Dorsolateral prefrontal cortex (tissue), 118 donors: ENCODE results near the gene RNASEL. TPM values are rescaled to one million over a fixed set of nuclear protein-coding genes. Genes with fewer than 3 reads are reported as not detected.

ENCODE experiments used
- total RNA-seq, 120 experiments: library from RNA; stranded (reverse); gene quantifications; one replicate each; pipeline versions ENCODE4 v1.2.3 to v1.2.4, GENCODE V29; 2022

RNASEL gene
- total RNA-seq, 120 experiments from 2014 or later = 3.9 to 10.1 (median 7.3) TPM

Other genes starting within 250 kb of the RNASEL start
- gene GLUL, start 197.5 kb downstream of the RNASEL start, total RNA-seq = 1,000 to 10,000 TPM; 1,265 to 6,769 (median 2,230) TPM
- not detected for gene TEDDM1, start 188.6 kb downstream of the RNASEL start, total RNA-seq
- gene RGSL1, start 139.1 kb downstream of the RNASEL start, total RNA-seq = under 1 TPM in 3 of 120 experiments, not detected in 117; 0.06 to 0.38 (median 0.23) TPM
- gene RGS16, start 15.1 kb upstream of the RNASEL start, total RNA-seq = 10 to 100 TPM in 14 of 120 experiments, 1 to 10 TPM in 106; 1.0 to 20.8 (median 3.8) TPM
- gene RGS8, start 95.3 kb upstream of the RNASEL start, total RNA-seq = 10 to 100 TPM in 15 of 120 experiments, 1 to 10 TPM in 105; 1.5 to 18.1 (median 5.5) TPM
- 10 to 100 TPM; 12.3 to 58.6 (median 25.0) TPM for gene NPL, start 200.5 kb upstream of the RNASEL start, total RNA-seq